IPS DF 19.7 (cell line): Measurements from ENCODE around the gene MPND.

Experiments
- DNase-seq: peaks from one replicate; pipeline ENCODE4 v3.0.0-alpha.2; 2013; ENCODE audit warnings: low read depth, low spot score

Gene MPND

DNA sequence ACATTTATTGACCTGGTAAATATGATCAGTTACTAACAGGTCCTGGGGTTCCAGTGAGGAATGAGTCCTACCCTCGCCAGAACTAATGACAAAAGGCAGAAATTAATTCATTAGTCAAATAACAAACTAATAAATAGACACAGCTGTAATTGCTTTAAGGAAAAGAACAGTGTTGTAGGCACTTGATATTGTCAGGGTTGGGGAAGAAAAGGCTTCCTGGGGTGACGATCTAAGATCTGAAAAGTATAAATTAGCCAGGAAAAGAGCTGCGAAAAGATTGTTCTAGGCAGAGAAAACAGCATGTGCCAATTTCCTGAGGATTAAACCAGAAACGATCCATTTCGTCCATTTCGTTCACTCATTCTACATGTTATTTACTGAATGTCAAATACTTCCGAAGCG, 58.4 kb downstream of the MPND start:
- no peak for DNase-seq

DNA sequence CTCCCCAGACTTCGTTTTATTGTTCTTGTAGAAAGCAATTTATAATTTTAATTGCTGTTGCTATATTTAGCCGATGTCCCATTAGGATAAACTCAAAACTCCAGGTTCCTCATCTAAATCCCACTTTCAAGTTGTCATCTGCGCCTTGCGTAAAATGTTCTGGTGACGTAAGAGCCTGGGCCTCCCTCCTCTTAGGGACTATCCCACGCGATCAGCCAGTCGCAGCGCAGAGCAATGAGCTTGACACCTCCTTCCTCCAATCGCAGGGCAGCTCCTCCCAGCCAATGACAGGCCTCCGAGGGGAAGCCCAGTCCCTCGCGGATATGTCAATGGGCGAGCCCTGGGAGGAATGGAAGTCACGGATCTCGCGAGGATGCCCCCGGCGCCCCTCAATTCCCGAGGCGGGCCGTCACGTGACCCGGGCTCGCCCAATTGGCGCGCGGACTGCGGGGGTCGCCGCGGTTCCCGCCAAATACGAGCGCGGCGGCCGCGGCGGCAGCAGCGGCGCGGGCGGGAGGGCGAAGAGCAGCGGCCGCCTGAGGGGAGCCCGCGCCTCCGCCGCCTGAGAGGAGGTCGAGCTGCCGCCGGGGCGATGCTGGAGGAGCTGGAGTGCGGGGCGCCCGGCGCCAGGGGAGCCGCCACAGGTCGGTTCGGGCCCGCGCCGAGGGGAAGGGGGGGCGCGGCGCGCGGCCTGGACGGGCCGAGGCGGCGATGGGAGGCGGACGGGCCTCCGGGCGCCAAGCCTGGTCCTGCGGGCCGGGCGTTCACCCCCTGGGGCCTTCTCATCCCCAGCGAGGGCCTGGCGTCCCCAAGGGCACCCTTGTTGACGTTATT, 59.0 kb downstream of the MPND start, which contains the start of gene CHAF1A:
CHAF1A (plus strand) TSS at position 470 of the 834 bp plus-strand sequence; CDS start at position 593, 123 bp downstream.
- DNase-seq, result peak; percentile 100

DNA sequence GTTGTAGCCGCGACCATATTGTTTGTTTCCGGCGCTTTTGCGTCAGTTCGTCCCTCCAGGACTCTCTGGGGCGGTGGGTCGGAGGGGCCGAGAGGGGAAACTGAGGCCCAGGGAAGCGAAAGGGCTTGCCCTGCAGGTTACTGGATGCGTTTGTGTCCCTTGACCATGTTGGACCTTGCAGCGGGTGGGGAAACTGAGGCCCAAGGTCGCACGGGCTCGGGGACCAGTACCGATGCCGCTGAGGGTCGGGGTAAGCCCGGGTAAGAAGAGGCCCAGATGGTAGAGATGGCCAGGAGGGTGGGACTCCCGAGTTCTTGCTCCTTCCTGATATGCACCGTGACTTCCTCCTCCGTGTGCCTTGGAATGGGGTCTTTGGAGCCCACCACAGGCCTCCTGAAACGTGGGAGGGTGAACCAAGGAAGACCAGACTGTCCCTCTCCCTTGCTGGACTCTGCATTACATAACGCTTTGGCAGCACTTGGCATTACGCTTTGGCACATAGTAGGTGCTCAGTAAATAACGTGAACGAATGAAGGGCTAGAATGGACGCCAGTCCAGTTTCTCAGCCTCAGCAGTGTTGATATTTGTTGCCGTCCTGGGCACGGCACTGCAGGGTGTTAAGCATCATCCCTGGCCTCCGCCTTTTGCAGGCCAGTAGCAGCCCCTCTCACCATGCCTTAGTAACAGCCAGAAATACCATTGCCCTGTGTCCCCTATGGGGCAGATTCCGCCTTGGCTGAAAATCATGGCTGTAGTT, 59.8 kb downstream of the MPND start:
- no peak for DNase-seq

DNA sequence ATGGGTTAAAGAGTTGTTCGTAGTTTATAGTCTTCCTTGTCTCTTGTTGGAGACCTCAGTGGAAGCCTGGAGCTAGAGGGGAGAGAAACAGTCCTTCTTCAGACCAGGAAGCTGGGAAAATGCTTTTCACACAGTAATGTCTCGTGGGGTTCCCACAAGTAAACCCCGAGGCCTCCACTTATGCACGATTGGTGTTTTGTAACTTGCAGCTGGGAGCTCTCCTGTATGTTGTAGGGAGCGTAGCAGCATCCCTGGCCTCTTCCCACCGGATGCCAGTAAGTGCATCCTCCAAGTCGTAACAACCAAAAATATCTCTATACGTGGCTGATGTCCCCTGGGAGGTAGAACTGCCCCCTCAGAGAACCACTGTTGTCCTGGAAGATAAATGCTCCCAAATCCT, 62.6 kb downstream of the MPND start:
- DNase-seq, result no peak

DNA sequence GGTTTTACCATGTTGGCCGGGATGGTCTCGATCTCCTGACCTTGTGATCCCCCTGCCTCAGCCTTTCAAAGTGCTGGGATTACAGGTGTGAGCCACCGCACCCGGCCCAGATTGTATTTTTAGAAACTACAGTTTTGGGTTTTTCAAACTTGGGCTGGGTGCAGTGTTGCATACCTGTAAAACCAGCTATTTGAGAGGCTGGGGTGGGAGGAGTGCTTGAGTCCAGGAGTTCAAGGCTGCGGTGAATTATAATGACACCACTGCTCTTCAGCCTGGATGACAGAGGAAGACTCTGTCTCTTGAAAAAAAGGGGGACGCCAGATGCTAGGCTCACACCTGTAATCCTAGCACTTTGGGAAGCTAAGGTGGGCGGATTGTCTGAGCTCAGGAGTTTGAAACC, 63.3 kb downstream of the MPND start:
- no peak for DNase-seq

DNA sequence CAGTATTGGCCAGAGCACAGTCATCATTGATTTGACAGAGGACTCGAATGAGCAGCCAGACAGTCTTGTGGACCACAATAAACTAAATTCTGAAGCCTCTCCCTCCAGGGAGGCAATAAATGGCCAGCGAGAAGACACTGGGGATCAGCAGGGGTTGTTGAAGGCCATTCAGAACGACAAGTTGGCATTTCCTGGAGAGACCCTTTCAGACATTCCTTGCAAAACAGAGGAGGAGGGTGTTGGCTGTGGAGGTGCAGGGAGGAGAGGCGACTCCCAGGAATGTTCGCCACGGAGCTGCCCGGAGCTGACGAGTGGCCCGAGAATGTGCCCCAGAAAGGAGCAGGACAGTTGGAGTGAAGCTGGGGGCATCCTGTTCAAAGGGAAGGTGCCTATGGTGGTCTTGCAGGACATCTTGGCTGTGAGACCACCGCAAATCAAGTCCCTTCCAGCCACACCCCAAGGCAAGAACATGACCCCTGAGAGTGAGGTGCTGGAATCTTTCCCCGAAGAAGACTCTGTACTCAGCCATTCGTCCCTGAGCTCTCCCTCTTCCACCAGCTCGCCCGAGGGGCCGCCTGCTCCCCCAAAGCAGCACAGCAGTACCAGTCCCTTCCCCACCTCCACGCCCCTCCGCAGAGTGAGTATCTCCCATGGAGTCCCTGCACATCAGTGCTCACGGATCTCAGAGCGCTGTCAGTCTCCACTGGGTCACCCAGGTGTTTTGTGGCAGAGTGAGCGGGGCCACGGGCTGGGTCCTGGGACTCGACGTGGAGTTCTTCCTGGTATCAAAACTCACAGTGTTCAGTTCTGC, 66.0 kb downstream of the MPND start:
- DNase-seq, result peak; percentile 97
